ENCODE data around the gene FGF7.
"Not testable (repeated sequence)": the region's sequence is repeated elsewhere in the genome, so short reads cannot be mapped to it uniquely, and the experiment has no call there.

Gene FGF7

DNA sequence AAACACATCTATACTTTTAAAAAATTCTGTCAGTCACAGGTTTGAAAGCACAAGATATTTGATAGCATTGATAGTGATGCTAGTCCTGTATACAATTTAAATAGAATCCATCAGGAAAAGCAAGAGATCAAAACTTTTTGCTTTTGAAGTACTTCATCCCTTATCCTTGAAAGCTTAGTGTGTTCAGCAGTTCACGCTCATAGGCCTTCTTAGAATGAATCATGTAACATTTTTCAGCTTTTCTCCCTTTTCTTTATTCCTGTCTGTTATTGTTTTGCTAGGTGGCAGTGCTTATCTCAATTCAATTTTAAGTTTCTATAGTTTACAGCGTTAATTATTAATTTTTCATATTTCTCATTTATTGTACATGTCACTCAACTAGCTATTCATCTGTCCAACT, 69.1 kb downstream of the FGF7 start:
- in situ Hi-C loops (cut with MboI; ENCODE audit: low sequenced_read_pairs) = no loop called here

DNA sequence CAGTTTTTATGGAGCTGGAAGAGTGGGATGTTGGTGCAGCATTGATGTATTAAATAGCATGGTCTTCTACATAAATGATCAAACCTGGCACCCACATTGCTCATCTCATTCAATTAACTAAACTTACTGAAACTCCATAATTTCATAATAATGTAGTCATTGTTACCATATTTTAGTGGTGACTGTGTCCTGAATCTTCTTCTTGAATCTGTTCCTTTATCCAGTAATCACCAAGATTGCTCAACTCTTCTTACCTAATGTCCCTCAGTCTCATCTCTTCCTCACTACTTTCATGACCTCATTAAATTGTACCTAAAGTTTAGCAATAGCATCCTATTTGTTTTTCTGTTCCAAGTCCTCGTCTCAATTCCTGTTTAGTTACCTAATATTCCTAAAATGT, 69.8 kb downstream of the FGF7 start:
- in situ Hi-C loops (cut with MboI; ENCODE audit: low sequenced_read_pairs) = no loop called here

DNA sequence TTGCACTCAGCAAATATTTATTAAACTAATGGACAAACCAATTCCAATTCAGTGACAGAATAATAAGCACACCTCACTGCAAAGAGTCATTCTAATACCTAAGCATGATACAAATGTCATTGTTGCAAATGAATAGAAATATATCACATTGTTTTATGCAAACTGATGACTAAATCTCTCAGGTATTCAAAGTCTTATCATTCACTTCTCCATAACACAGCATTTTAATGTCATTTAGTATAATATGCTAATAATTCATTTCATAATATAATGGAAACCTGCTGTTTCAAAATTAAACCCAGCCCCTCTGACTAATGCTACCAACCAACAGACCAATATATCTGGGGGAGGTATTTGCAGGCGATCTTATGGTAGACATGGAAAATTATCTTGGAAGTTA, 71.8 kb downstream of the FGF7 start:
- in situ Hi-C loops (cut with MboI; ENCODE audit: low sequenced_read_pairs) = no loop called here

DNA sequence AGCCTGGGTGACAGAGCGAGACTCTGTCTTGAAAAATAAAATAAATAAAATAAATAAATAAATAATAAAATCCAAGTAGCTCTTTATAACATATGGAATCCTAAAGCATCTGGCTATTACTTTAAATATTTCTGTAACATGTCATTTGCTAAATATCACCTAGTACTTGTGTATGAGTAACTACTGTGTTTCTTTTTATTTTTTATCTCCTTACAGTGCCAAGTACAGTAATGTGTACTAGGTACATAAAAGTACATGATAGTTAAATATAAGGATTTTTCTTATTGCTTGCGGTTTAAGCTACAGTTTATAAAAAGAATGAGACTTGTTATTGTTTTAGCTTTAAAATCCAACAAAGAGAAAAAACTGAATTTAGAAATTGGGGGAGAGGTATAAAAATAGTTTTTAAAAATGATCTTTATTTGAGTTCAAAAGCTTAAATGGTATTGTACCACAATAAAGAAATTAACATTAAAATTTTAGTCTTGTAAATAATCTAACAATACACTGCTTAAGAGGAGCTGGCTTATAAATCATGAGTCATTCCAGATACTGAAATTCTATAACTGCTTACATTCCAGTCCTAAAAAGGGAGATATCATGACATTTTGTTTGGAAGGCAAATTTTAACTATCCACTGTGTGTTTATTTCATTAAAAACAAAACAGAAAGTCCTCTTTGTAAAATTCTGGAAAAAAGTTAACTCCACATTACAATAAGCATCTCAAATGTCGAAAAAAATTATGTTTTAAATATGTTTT, 73.1 kb downstream of the FGF7 start:
- in situ Hi-C loops (cut with MboI; ENCODE audit: low sequenced_read_pairs) = no loop called here

DNA sequence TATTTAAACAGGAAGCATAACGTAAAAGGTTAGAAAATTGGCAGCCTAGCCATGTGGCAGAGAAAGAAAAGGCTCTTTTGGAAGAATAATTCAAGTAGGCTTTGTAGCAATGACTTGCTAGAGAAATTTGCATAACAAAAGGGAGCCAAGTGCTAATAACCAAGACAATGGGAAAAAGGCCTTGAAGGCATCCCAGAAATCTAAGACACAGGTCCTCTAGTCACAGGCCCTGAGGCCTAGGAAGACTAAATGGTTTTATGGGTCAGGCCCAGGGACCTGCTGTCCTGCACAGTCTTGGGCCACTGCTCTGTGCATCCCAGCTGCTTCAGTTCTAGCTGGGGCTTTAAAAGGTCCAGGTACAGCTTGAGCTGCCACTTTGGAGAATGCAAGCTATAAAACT, 78.5 kb downstream of the FGF7 start:
- in situ Hi-C loops (cut with MboI; ENCODE audit: low sequenced_read_pairs) = no loop called here

DNA sequence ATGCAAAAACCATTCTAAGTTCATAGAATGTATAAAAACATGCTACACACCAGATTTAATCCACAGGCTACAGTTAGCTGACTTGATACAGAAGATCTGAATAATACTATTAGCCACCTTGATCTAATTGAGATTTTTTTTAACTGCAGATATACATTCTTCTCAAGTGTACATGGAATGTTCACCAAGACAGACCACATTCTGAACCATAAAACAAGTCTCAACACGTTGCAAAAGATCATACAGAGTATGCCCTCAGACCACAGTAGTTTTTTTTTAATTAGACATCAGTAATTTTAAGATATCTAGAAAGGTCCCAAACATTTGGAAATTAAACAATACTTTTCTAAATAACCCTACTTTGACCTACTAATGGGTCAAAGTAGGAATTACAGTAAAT, 83.3 kb downstream of the FGF7 start:
- in situ Hi-C loops (cut with MboI; ENCODE audit: low sequenced_read_pairs) = no loop called here

DNA sequence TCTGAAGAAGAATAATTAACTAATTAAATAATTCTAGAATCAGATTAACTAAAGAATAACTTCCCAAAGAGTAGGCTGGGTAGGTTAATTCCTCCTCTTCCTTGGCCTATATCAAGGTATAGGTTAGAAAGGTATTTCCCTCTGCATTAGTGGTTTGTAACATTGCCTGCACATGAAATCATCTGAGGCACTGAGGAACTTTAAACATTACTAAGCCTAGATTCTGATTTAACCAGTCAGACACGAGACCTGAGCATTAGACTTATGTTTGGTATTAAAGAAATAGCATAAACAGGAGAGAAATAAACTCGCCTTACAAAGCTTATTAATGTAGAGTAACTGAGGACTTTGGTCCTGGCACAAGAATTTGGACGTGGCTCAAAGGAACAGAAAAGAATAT, 84.2 kb downstream of the FGF7 start:
- in situ Hi-C loops (cut with MboI; ENCODE audit: low sequenced_read_pairs) = no loop called here

DNA sequence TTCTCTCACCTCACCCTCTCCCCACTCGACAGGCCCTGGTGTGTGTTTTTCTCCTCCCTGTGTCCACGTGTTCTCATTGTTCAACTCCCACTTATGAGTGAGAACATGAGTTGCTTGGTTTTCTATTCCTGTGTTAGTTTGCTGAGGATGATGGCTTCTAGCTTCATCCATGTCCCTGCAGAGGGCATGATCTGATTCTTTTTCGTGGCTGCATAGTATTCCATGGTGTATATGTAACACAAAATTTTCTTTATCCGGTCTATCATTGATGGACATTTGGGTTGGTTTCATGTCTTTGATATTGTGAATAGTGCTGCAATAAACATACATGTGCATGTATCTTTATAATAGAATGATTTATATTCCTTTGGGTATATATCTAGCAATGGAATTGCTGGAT, 89.7 kb downstream of the FGF7 start:
- in situ Hi-C loops (cut with MboI; ENCODE audit: low sequenced_read_pairs) = not testable (repeated sequence)

DNA sequence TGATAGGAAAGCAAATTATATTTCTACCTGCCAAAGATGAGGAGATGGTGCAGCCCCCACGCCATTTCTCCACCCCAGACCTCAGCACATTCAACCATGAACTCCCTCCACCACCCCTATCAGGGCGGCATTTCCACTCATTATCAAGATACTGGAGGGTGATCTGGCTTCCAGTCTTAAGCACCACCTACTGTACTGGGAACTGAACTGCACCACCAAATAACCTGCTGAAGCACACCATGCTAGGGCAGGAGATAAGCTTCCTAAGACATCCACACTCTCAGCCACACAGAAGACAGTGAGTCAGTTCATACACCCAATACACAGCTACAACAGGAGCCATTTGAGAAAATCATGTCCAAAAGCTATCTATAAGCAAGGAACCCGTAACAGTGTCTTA, 98.8 kb downstream of the FGF7 start:
- in situ Hi-C loops (cut with MboI; ENCODE audit: low sequenced_read_pairs) = no loop called here

DNA sequence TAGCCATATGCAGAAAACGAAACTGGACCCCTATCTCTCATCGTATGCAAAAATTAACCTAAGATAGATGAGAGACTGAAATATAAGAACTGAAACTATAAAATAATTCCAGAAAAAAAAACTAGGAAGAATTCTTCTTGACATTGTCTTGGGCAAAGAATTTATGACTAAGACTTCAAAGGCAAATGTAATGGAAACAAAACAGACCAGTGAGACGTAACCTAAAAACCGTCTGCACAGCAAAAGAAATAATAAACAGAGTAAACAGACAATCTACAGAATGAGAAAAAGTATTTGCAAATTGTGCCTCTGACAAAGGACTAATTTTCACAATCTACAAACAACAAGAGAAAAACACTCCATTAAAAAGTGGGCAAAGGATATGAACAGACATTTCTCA, 105.2 kb downstream of the FGF7 start:
- in situ Hi-C loops (cut with MboI; ENCODE audit: low sequenced_read_pairs) = no loop called here

DNA sequence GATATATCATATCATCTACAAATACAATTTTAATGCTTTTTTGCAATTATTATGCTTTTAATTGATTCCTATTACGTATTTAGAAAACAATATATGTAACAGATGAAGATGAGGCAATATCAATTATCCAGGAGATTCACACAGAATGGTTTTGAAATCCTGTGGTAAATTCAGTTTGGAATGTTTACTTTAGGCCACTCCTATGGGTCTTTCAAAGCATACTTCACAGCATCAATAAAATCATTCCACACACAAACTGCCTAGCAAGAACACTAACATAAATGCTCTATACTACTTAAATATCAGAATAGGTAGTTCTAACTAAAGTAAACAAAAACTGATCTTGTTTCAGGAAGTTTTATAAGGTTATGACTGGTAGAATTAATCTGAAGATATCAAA, 107.0 kb downstream of the FGF7 start:
- in situ Hi-C loops (cut with MboI; ENCODE audit: low sequenced_read_pairs) = no loop called here
